GM10248 (cell line): ENCODE data around the gene C3orf52.

Experiments used
- CTCF ChIA-PET: fragments of 300-600 bp; sonication (Branson Sonifier 250); formaldehyde crosslinking; extraction: SDS; loops from one replicate; lab custom pipeline; 2021; ENCODE audit warnings: antibody characterized with exemption; lab: Yijun Ruan, JAX
- POLR2A ChIA-PET: fragments of 350-650 bp; sonication (Branson Sonifier 250); formaldehyde crosslinking; extraction: SDS; loops from one replicate; lab custom pipeline; 2020; ENCODE audit warnings: antibody characterized with exemption; lab: Yijun Ruan, JAX
- DNase-seq: peaks from one replicate; pipeline ENCODE4 v3.0.0; 2012; ENCODE audit errors: extremely low spot score
- TF ChIP-seq, protein P1 (sequence below): IDR thresholded peaks from 2 replicates; pipeline ENCODE4 v1.5.1; 2012; ENCODE audit warnings: mild to moderate bottlenecking, low read depth; ENCODE audit errors: extremely low read depth, missing control alignments, control extremely low read depth

Gene C3orf52

GRCh38 chr3:112046599-112046998 is 39.6 kb upstream of the C3orf52 start:
- CTCF ChIA-PET = interaction anchor here (1.4 to 1.6 kb wide), 2 partner anchors 15 to 34 kb away, joined by 4 to 6 read pairs; no protein-coding TSS in a partner anchor
- no peak for DNase-seq
- POLR2A ChIA-PET = no interaction called here
- TF ChIP-seq, protein P1, sequence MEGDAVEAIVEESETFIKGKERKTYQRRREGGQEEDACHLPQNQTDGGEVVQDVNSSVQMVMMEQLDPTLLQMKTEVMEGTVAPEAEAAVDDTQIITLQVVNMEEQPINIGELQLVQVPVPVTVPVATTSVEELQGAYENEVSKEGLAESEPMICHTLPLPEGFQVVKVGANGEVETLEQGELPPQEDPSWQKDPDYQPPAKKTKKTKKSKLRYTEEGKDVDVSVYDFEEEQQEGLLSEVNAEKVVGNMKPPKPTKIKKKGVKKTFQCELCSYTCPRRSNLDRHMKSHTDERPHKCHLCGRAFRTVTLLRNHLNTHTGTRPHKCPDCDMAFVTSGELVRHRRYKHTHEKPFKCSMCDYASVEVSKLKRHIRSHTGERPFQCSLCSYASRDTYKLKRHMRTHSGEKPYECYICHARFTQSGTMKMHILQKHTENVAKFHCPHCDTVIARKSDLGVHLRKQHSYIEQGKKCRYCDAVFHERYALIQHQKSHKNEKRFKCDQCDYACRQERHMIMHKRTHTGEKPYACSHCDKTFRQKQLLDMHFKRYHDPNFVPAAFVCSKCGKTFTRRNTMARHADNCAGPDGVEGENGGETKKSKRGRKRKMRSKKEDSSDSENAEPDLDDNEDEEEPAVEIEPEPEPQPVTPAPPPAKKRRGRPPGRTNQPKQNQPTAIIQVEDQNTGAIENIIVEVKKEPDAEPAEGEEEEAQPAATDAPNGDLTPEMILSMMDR = no peak

DNA sequence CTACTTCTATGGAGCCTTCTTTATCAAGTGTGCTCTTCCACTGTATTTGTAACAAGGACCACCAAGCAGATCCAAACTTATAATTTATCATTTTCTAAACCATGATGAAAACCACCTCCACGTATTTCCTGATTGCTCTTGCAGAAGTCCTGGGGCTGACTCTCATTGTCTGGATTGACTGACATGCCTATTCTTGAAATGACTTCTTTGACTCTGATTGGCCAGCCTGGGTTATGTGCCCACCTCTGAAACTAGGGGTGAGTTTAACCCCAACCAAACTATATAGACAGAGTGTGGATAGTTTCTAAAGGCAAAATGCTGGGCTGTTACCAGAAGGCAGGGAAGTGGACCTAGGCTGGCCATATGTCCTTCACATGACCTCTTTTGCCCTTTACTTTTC is 38.9 kb upstream of the C3orf52 start:
- ChIA-PET CTCF (no interaction called here), POLR2A (no interaction called here)
- DNase-seq = no peak
- TF ChIP-seq, protein P1 = no peak

- CTCF ChIA-PET = interaction anchor here (2.0 kb wide), 1 partner anchor 14 kb away, joined by 5 read pairs; no protein-coding TSS in a partner anchor
- POLR2A ChIA-PET = no interaction called here
These were observed 37.3 kb upstream of the C3orf52 start for GRCh38 chr3:112048911-112049310.

DNA sequence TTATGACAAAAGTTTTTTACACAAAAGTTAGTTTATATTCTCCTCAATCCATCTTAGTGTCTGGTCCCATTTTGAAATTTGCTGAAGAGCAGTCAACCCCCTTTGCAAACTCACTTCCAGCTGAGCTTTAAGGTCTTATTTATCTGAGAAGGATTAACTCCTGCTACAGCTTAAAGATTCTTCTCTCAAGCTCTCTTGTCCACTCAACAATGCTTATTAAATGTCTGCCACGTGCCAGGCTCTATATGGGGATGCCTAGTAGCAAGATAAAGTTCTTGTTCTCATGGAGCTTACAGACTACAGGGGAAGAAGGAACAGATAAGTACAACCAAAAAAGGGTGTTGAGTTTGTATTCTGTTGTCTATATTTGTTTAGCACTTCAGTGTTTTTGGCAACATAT is 33.0 kb upstream of the C3orf52 start:
- ChIA-PET CTCF (interaction anchor here (0.8 to 2.9 kb wide), 5 partner anchors 9 to 338 kb away, joined by 3 to 13 read pairs (median 4); no protein-coding TSS in a partner anchor), POLR2A (no interaction called here)
- TF ChIP-seq, protein P1 = no peak
- no peak for DNase-seq

More at GRCh38 chr3:112048911-112049310, 37.3 kb upstream of the C3orf52 start:
- DNase-seq = no peak
- TF ChIP-seq, protein P1 = no peak

DNA sequence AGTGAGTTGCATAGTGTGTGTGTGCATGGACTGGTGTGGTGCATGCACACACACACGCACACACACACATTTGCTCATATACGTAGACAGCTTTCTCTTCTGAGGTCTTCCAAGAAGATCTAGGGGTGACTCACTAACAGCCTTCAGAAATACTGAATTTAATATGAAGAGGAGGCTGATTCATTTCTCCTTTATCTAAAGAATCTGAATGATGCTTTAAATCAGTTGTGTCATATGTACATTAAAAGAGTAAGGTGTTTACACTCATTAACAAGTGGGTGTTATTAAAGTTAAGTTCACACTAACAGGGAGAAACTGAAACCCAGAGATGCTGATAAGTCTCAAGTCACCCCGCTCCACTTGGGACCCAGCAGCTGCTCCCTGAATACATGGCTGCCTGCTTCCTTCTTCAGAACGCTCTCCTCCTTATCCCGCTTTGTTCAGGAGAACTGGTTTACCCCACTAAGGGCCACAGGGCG is 29.7 kb upstream of the C3orf52 start:
- CTCF ChIA-PET = interaction anchor here (0.7 to 1.6 kb wide), 3 partner anchors 13 to 360 kb away, joined by 3 to 5 read pairs (median 4); partner anchors contain the start of gene TMPRSS7
- DNase-seq = no peak
- TF ChIP-seq, protein P1 = no peak
- POLR2A ChIA-PET = no interaction called here

- TF ChIP-seq, protein P1 = no peak
- ChIA-PET POLR2A (no interaction called here), CTCF (no interaction called here)
- DNase-seq = no peak
These were observed 26.7 kb upstream of the C3orf52 start for GRCh38 chr3:112059497-112059896.
